Endothelial cell of umbilical vein (primary cell): ENCODE data around the gene SLFNL1. TPM values are rescaled to one million over a fixed set of nuclear protein-coding genes. Genes with fewer than 3 reads are reported as not detected.

ENCODE experiments used
- BruUV-seq: library from RNA; stranded (reverse); fragments of 400-500 nt; replicated peaks from 2 replicates; lab custom pipeline; 2021; lab: Mats Ljungman, UMichigan
- CTCF ChIA-PET: fragments of 300-600, 350-600 bp; sonication (Branson Sonifier 250); formaldehyde crosslinking; loops from one replicate; lab custom pipeline; 2021; ENCODE audit warnings: antibody characterized with exemption, inconsistent platforms; lab: Charles Lee
- POLR2A ChIA-PET: fragments of 300-600, 350-600 bp; sonication (Branson Sonifier 250); formaldehyde crosslinking; loops from one replicate; lab custom pipeline; 2021; ENCODE audit warnings: antibody characterized with exemption, inconsistent platforms; lab: Charles Lee
- DNase-seq: peaks from one replicate; pipeline ENCODE4 v3.0.0-alpha.2; 2011; ENCODE audit warnings: low read depth, low spot score
- FAIRE-seq: peaks from 2 replicates; lab custom pipeline; 2011; peaks lifted over from hg19 to GRCh38; lab: Jason Lieb, UNC
- H2AFZ ChIP-seq: 2 replicates; pipeline ENCODE4 v1.6.0; 2012; ENCODE audit warnings: low read depth, low read length, control low read depth, inconsistent platforms
- H3K27ac ChIP-seq: 2 replicates; pipeline ENCODE4 v1.5.1; 2011; ENCODE audit warnings: low read depth, mild to moderate bottlenecking, control low read depth, low read length, moderate library complexity; ENCODE audit not compliant: insufficient read depth
- H3K27me3 ChIP-seq, 2 experiments: 2 replicates each; pipeline versions ENCODE4 v1.6.0 to v1.6.1; 2011; ENCODE audit warnings: low read length in 2 of 2, mixed read lengths in 1 of 2; ENCODE audit not compliant: control insufficient read depth in 2 of 2, insufficient read depth in 2 of 2
- H3K36me3 ChIP-seq, 2 experiments: 2 replicates in 1 of 2; 3 replicates in 1 of 2; pipeline ENCODE4 v1.5.1; 2011; ENCODE audit warnings: low read length in 2 of 2, mild to moderate bottlenecking in 1 of 2, moderate library complexity in 1 of 2; ENCODE audit not compliant: control insufficient read depth in 2 of 2, insufficient read depth in 2 of 2; ENCODE audit errors: extremely low read depth in 1 of 2
- H3K4me1 ChIP-seq: 3 replicates; pipeline ENCODE4 v1.5.1; 2011; ENCODE audit warnings: mild to moderate bottlenecking, low read length; ENCODE audit not compliant: control insufficient read depth, insufficient read depth; ENCODE audit errors: extremely low read depth
- H3K4me2 ChIP-seq: 2 replicates; pipeline ENCODE4 v1.6.1; 2011; ENCODE audit warnings: low read length, control low read depth, mixed read lengths; ENCODE audit not compliant: insufficient read depth
- H3K4me3 ChIP-seq, 3 experiments: fragments of 200-600 bp in 1 of 3; sonication (generic), shearing (Covaris generic) in 1 of 3; replicated peaks in 1 of 3; 2 replicates each; pipeline ENCODE4 v1.5.1; 2011 to 2016; ENCODE audit warnings: control low read depth in 3 of 3, low read length in 3 of 3, mild to moderate bottlenecking in 2 of 3, inconsistent platforms in 1 of 3, low read depth in 1 of 3, moderate library complexity in 1 of 3; ENCODE audit not compliant: insufficient read depth in 1 of 3
- H3K79me2 ChIP-seq: 2 replicates; pipeline ENCODE4 v1.6.0; 2012; ENCODE audit warnings: low read length, inconsistent platforms; ENCODE audit not compliant: control insufficient read depth, insufficient read depth
- H3K9ac ChIP-seq: replicated peaks from 2 replicates; pipeline ENCODE3; 2011; ENCODE audit warnings: low read length, control low read depth; ENCODE audit not compliant: insufficient read depth; ENCODE audit errors: extremely low read depth
- H3K9me1 ChIP-seq: replicated peaks from 3 replicates; pipeline ENCODE4 v1.6.0; 2011; ENCODE audit warnings: mild to moderate bottlenecking, low read length; ENCODE audit not compliant: control insufficient read depth, insufficient read depth; ENCODE audit errors: extremely low read depth
- H3K9me3 ChIP-seq: replicated peaks from 2 replicates; pipeline ENCODE4 v1.5.1; 2012; ENCODE audit warnings: low read length, inconsistent platforms; ENCODE audit not compliant: control insufficient read depth, insufficient read depth
- H4K20me1 ChIP-seq: replicated peaks from 2 replicates; pipeline ENCODE3; 2011; ENCODE audit warnings: mild to moderate bottlenecking, low read length; ENCODE audit not compliant: control insufficient read depth, insufficient read depth; ENCODE audit errors: extremely low read depth
- CTCF ChIP-seq, 2 donors: IDR thresholded peaks; 1 replicate in 1 of 2; 2 replicates in 1 of 2; pipeline ENCODE4 v1.5.1; 2011; ENCODE audit warnings: low read length in 2 of 2, mild to moderate bottlenecking in 2 of 2, moderate library complexity in 2 of 2, control low read depth in 1 of 2, inconsistent platforms in 1 of 2, low read depth in 1 of 2; ENCODE audit not compliant: insufficient read depth in 1 of 2; ENCODE audit errors: extremely low read depth in 1 of 2
- EZH2 ChIP-seq: IDR thresholded peaks from 2 replicates; pipeline ENCODE4 v1.6.1; 2012; ENCODE audit warnings: borderline replicate concordance, low read depth, mild to moderate bottlenecking, moderate library complexity, low read length, inconsistent platforms; ENCODE audit not compliant: severe bottlenecking
- FOS ChIP-seq: IDR thresholded peaks from 2 replicates; pipeline ENCODE4 v1.6.1; 2011; ENCODE audit warnings: mild to moderate bottlenecking, low read length, moderate library complexity, borderline replicate concordance; ENCODE audit not compliant: insufficient read depth
- GATA2 ChIP-seq: IDR thresholded peaks from 2 replicates; pipeline ENCODE4 v1.7.0; 2011; ENCODE audit warnings: low read depth, mild to moderate bottlenecking, moderate library complexity, mixed read lengths, low read length; ENCODE audit not compliant: insufficient read length, insufficient read depth
- JUN ChIP-seq: IDR thresholded peaks from 2 replicates; pipeline ENCODE4 v1.6.1; 2011; ENCODE audit warnings: borderline replicate concordance, low read depth; ENCODE audit not compliant: insufficient read length, insufficient read depth
- MAX ChIP-seq: IDR thresholded peaks from 2 replicates; pipeline ENCODE4 v1.6.1; 2011; ENCODE audit not compliant: insufficient read depth, insufficient read length
- MYC ChIP-seq: IDR thresholded peaks from one replicate; pipeline ENCODE4 v1.6.1; 2011; ENCODE audit warnings: mild to moderate bottlenecking, low read depth, low read length
- POLR2A ChIP-seq: IDR thresholded peaks from 2 replicates; pipeline ENCODE4 v1.6.1; 2012; ENCODE audit warnings: low read depth, mild to moderate bottlenecking, control low read depth, low read length
- POLR2AphosphoS5 ChIP-seq: IDR thresholded peaks from 2 replicates; pipeline ENCODE4 v1.6.1; 2012; ENCODE audit warnings: low read depth, mild to moderate bottlenecking, control low read depth, low read length, moderate library complexity; ENCODE audit not compliant: insufficient read depth
- dilution Hi-C: fragments of 300-500 bp; cut with MboI; formaldehyde crosslinking; loops from one replicate; pipeline ENCODE4 v1.15.0; 2019; ENCODE audit warnings: low sequenced_read_pairs; ENCODE audit not compliant: extremely low pct_ligation_motif_present
- intact Hi-C: fragments of 100-400 bp; cut with micrococcal nuclease; formaldehyde crosslinking; loops from one replicate; pipeline ENCODE4 v1.10.0; 2022
- polyA plus RNA-seq, 4 experiments: library from polyadenylated mRNA; depleted of rRNA in 3 of 4; stranded (reverse) in 3 of 4; unstranded in 1 of 4; fragments of >200 nt; gene quantifications; 2 replicates each; pipeline versions ENCODE4 v1.2.1 to v1.2.3, GENCODE V29; 2011 to 2012; ENCODE audit warnings: missing spikeins in 1 of 4
- total RNA-seq: library from RNA; stranded (reverse); gene quantifications from 2 replicates; pipeline ENCODE4 v1.2.3, GENCODE V29; 2021

SLFNL1 gene
- total and polyA plus RNA-seq, 2 donors (not counting 3 experiments of a cell fraction or from before 2014, with no cell fraction given), result 0.14 to 0.29 TPM

- DNase-seq, result no peak
- H4K20me1 ChIP-seq, result no peaks in the 10 kb centered on the region
- peaks cover 14% of the 10 kb centered on the region for H3K4me1 ChIP-seq
- H3K9me1 ChIP-seq, result no peaks in the 10 kb centered on the region
- CTCF ChIA-PET, result interaction anchor here (1.3 to 3.3 kb wide), 2 partner anchors 13 to 202 kb away, joined by 3 to 12 read pairs; no protein-coding TSS in a partner anchor
- H3K9me3 ChIP-seq, result no peaks in the 10 kb centered on the region
- no peaks in the 10 kb centered on the region for H3K27me3 ChIP-seq
- no peak for TF ChIP-seq JUN
- TF ChIP-seq CTCF (IDR thresholded peaks at IDR 0.05; ENCODE audit: extremely low read depth in 1 of 2, insufficient read depth in 1 of 2, low read depth in 1 of 2, low read length in 2 of 2), result no peak
- no peak for TF ChIP-seq FOS
- no peak for TF ChIP-seq POLR2AphosphoS5
- no peak for TF ChIP-seq EZH2
- no peak for TF ChIP-seq GATA2
- no peak for TF ChIP-seq POLR2A
- no peak for TF ChIP-seq MAX
- TF ChIP-seq MYC, result no peak
- no peaks in the 10 kb centered on the region for H3K79me2 ChIP-seq
- dilution Hi-C loops, result no loop called here
- no peak overlapping the region for H3K4me3 ChIP-seq
- intact Hi-C loops, result no loop called here
- H2AFZ ChIP-seq, result no peak overlapping the region
- peaks cover 2 to 6% of the 10 kb centered on the region in 2 experiments for H3K36me3 ChIP-seq
- no peak overlapping the region for H3K9ac ChIP-seq
- no peak overlapping the region for H3K4me2 ChIP-seq
- H3K27ac ChIP-seq, result no peak overlapping the region
- no peak for FAIRE-seq
- no TSS peak for BruUV-seq
- POLR2A ChIA-PET, result no interaction called here
These were observed 16.6 kb upstream of the SLFNL1 start for GRCh38 chr1:41038110-41038509.
